Measurements from ENCODE around the gene PRAMEF17.
"Not testable (repeated sequence)": the region's sequence is repeated elsewhere in the genome, so short reads cannot be mapped to it uniquely, and the experiment has no call there.

GRCh38 chr1:13380380-13380779 lies 9.1 kb upstream of the PRAMEF17 start:
- TF ChIP-seq, protein P1, sequence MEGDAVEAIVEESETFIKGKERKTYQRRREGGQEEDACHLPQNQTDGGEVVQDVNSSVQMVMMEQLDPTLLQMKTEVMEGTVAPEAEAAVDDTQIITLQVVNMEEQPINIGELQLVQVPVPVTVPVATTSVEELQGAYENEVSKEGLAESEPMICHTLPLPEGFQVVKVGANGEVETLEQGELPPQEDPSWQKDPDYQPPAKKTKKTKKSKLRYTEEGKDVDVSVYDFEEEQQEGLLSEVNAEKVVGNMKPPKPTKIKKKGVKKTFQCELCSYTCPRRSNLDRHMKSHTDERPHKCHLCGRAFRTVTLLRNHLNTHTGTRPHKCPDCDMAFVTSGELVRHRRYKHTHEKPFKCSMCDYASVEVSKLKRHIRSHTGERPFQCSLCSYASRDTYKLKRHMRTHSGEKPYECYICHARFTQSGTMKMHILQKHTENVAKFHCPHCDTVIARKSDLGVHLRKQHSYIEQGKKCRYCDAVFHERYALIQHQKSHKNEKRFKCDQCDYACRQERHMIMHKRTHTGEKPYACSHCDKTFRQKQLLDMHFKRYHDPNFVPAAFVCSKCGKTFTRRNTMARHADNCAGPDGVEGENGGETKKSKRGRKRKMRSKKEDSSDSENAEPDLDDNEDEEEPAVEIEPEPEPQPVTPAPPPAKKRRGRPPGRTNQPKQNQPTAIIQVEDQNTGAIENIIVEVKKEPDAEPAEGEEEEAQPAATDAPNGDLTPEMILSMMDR (IDR thresholded peaks at IDR 0.05 in 2 of 3, conservative IDR thresholded peaks at IDR 0.05 in 1 of 3; ENCODE audit: control insufficient read depth in 2 of 3, extremely low read depth in 1 of 3, insufficient read depth in 1 of 3, low read depth in 3 of 3, low read length in 3 of 3), result not testable (repeated sequence)
- TF ChIP-seq WRNIP1 (IDR thresholded peaks at IDR 0.05; ENCODE audit: borderline replicate concordance, low read depth, low read length); POLR2A (IDR thresholded peaks at IDR 0.05; ENCODE audit: low read depth, low read length); FOS (IDR thresholded peaks at IDR 0.05; ENCODE audit: borderline replicate concordance, extremely low read depth, insufficient read length); REST (IDR thresholded peaks at IDR 0.05; ENCODE audit: low read depth, low read length); ZBTB4 (CRISPR knock-in tag; IDR thresholded peaks at IDR 0.05); RFX5 (IDR thresholded peaks at IDR 0.05; ENCODE audit: low read depth, low read length); GABPA (IDR thresholded peaks at IDR 0.05; ENCODE audit: low read depth): not testable (repeated sequence)
